KMS-11 (cell line): Measurements from ENCODE around the gene TSLP.

Experiments used
- H2AFZ ChIP-seq: fragments of 200-600 bp; sonication (generic); 2 replicates; pipeline ENCODE4 v1.6.1; 2016; ENCODE audit warnings: antibody characterized with exemption, mixed run types, low read depth
- H3K27ac ChIP-seq: fragments of 200-600 bp; sonication (generic); 2 replicates; pipeline ENCODE4 v1.6.1; 2016; ENCODE audit warnings: mild to moderate bottlenecking, mixed run types
- H3K27me3 ChIP-seq: fragments of 200-600 bp; sonication (generic); 2 replicates; pipeline ENCODE4 v1.6.1; 2017; ENCODE audit warnings: mild to moderate bottlenecking, low read depth, mixed run types, moderate library complexity; ENCODE audit not compliant: insufficient read depth
- H3K36me3 ChIP-seq: fragments of 200-600 bp; sonication (generic); 2 replicates; pipeline ENCODE4 v1.6.1; 2017; ENCODE audit warnings: mild to moderate bottlenecking, mixed run types; ENCODE audit not compliant: insufficient read depth
- H3K4me1 ChIP-seq: fragments of 200-600 bp; sonication (generic); 2 replicates; pipeline ENCODE4 v1.6.1; 2016; ENCODE audit warnings: mild to moderate bottlenecking, low read depth, mixed run types; ENCODE audit not compliant: poor library complexity, severe bottlenecking
- H3K4me2 ChIP-seq: fragments of 200-600 bp; sonication (generic); 2 replicates; pipeline ENCODE4 v1.7.0; 2016; ENCODE audit warnings: mild to moderate bottlenecking, mixed run types
- H3K4me3 ChIP-seq: fragments of 200-600 bp; sonication (generic); IDR thresholded peaks from 2 replicates; pipeline ENCODE4 v1.6.1; 2017; ENCODE audit warnings: low read depth, low read length, mixed read lengths; ENCODE audit not compliant: insufficient read depth
- H3K79me2 ChIP-seq: fragments of 200-600 bp; sonication (generic); 2 replicates; pipeline ENCODE4 v1.6.1; 2016; ENCODE audit warnings: low read depth, mixed run types; ENCODE audit not compliant: insufficient read depth
- H3K9ac ChIP-seq: fragments of 200-600 bp; sonication (generic); 2 replicates; pipeline ENCODE4 v1.6.1; 2016; ENCODE audit warnings: mild to moderate bottlenecking, mixed run types
- H4K20me1 ChIP-seq: fragments of 200-600 bp; sonication (generic); 2 replicates; pipeline ENCODE4 v1.6.1; 2016; ENCODE audit warnings: mild to moderate bottlenecking, mixed run types; ENCODE audit not compliant: insufficient read depth
- TF ChIP-seq, protein P1 (sequence below): fragments of 200-600 bp; sonication (generic); conservative IDR thresholded peaks from 2 replicates; pipeline ENCODE4 v1.6.1; 2017; ENCODE audit warnings: low read depth, mild to moderate bottlenecking, antibody characterized with exemption, low read length, moderate library complexity, mixed read lengths

Gene TSLP

DNA sequence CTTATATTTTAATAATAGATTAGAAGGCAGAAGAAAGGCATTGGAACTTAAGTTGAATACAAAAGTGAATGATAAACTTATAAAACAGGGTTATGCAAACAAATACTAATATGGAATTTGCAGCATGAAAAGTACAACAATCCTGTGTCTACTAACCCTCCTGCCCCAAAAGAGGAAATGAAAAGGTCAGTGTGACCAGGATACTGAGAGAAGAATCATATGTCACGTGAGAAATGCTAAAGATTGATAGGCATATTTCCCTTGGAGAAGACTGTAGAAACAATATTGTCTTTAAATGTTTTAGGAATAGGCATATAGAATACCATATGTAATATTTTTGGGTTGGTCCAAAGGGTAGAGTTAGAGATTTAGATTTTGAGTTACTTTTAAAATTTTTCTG is 24.5 kb downstream of the TSLP start:
- Histone ChIP-seq H3K79me2 (peaks cover 45% of the 10 kb centered on the region), H3K4me3 (no peak overlapping the region), H3K27me3 (no peaks in the 10 kb centered on the region), H2AFZ (no peak overlapping the region), H3K36me3 (peaks cover 6% of the 10 kb centered on the region; the same call in 1 of the 2 replicates), H3K4me1 (peaks cover 21% of the 10 kb centered on the region), H3K27ac (no peak overlapping the region), H3K9ac (no peak overlapping the region), H3K4me2 (no peak overlapping the region), H4K20me1 (peaks cover 23% of the 10 kb centered on the region; the same call in 1 of the 2 replicates)
- TF ChIP-seq, protein P1, sequence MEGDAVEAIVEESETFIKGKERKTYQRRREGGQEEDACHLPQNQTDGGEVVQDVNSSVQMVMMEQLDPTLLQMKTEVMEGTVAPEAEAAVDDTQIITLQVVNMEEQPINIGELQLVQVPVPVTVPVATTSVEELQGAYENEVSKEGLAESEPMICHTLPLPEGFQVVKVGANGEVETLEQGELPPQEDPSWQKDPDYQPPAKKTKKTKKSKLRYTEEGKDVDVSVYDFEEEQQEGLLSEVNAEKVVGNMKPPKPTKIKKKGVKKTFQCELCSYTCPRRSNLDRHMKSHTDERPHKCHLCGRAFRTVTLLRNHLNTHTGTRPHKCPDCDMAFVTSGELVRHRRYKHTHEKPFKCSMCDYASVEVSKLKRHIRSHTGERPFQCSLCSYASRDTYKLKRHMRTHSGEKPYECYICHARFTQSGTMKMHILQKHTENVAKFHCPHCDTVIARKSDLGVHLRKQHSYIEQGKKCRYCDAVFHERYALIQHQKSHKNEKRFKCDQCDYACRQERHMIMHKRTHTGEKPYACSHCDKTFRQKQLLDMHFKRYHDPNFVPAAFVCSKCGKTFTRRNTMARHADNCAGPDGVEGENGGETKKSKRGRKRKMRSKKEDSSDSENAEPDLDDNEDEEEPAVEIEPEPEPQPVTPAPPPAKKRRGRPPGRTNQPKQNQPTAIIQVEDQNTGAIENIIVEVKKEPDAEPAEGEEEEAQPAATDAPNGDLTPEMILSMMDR = no peak

DNA sequence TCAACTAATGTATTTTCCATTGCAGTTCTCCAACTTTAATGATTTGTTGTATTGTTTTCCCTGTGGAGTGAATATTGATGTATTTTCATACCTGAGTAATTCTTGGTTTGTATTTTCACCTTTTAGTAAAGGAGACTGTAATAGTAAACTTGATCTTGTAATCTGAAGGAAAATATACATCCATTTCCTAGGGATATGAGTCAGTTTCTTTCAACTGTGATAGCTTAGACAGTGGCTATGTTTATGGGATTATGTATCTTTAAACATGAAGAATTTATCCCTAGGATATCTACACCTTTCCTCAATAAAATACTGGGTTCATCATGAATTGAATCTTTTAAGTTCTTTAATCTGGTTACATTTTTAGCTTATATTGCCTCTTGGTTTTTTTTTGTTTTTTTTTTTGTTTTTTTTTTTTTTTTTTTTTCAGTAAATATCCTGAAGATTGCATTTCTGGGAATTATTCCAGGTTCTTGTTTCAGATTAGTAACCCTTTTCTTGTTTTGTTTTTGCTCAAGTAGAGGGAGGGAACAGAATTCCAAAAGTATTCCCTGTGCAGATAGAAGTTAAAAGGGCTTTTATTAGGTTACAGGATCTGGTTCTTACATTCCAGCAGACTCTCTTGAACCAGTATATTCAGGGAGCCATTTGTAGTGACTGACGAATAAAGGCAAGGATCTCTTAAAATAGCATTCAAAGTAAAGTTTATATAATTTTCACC is 27.7 kb downstream of the TSLP start:
- Histone ChIP-seq H3K27me3 (no peaks in the 10 kb centered on the region), H3K4me3 (no peak overlapping the region), H2AFZ (no peak overlapping the region), H3K36me3 (peaks cover 6% of the 10 kb centered on the region; the same call in 1 of the 2 replicates), H4K20me1 (peaks cover 12% of the 10 kb centered on the region; the same call in 1 of the 2 replicates), H3K79me2 (peaks cover 24% of the 10 kb centered on the region), H3K9ac (no peak overlapping the region), H3K4me1 (peaks cover 10% of the 10 kb centered on the region), H3K27ac (no peak overlapping the region), H3K4me2 (no peak overlapping the region)
- TF ChIP-seq, protein P1 = no peak

DNA sequence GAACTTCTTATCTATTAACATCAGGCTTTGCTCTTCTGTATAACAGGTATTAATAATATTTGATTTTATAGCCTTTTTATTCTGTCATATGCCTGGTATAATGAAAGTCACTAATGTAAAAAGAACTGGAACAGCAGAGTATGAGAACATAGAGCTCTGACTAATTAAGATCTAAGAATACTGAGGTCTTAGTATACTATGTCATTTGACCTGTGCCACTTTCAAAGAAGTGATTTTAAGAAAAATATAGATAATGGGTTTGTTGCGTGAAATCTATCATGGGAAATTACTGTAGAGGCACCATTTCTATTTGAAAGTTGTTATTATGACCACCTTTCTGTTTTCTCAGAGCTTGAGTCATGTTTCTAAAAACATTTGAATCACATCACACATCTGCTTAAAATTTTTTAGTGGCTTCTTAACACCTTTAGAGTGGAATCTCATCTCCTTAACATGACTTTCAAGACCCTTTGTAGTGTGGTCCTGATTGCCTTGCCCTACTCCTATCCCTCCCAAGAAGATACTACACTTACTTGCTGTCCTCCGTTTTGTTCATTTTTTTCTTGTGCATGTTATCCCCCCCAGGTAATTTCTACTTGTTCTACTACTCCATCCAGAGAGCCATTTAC is 34.9 kb downstream of the TSLP start:
- H3K36me3 ChIP-seq = peaks cover 24% of the 10 kb centered on the region
- H3K27ac ChIP-seq = no peak overlapping the region
- peaks cover 7% of the 10 kb centered on the region for H3K4me1 ChIP-seq
- H3K4me2 ChIP-seq = no peak overlapping the region
- no peak overlapping the region for H3K9ac ChIP-seq
- no peaks in the 10 kb centered on the region for H3K79me2 ChIP-seq
- TF ChIP-seq, protein P1 = no peak
- no peak overlapping the region for H3K4me3 ChIP-seq
- H4K20me1 ChIP-seq = no peaks in the 10 kb centered on the region
- H3K27me3 ChIP-seq = no peaks in the 10 kb centered on the region
- no peak overlapping the region for H2AFZ ChIP-seq

DNA sequence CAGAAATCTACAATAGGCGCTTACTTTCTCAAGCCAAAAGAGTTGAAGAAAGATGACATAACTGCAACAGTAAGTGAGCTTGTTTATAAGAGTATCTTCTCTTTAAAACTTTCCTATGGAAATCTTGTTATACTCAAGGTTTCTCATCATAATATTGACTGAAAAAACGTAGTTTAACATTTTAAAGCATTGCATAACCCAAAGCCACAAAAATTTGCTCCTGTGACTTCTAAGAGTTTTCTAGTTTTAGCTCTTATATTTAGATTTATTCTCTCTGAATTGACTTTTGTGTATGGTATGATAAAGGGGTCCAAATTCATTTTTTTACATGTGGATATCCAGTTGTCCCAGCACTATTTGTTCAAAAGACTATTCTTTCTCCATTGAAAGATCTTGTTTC is 35.9 kb downstream of the TSLP start:
- no peak overlapping the region for H3K9ac ChIP-seq
- no peaks in the 10 kb centered on the region for H3K79me2 ChIP-seq
- H3K27me3 ChIP-seq = no peaks in the 10 kb centered on the region
- no peaks in the 10 kb centered on the region for H4K20me1 ChIP-seq
- peaks cover 24% of the 10 kb centered on the region for H3K36me3 ChIP-seq
- TF ChIP-seq, protein P1 = no peak
- no peak overlapping the region for H3K4me3 ChIP-seq
- peaks cover 12% of the 10 kb centered on the region for H3K4me1 ChIP-seq
- no peak overlapping the region for H3K4me2 ChIP-seq
- no peak overlapping the region for H3K27ac ChIP-seq
- H2AFZ ChIP-seq = no peak overlapping the region
